Endothelial cell of umbilical vein (primary cell): ENCODE measurements around the gene POP5. TPM values are rescaled to one million over a fixed set of nuclear protein-coding genes. Genes with fewer than 3 reads are reported as not detected.

Experiments
- polyA plus RNA-seq, 4 experiments: library from polyadenylated mRNA; depleted of rRNA in 3 of 4; stranded (reverse) in 3 of 4; unstranded in 1 of 4; fragments of >200 nt; gene quantifications; 2 replicates each; pipeline versions ENCODE4 v1.2.1 to v1.2.3, GENCODE V29; 2011 to 2012; ENCODE audit warnings: missing spikeins in 1 of 4
- total RNA-seq: library from RNA; stranded (reverse); gene quantifications from 2 replicates; pipeline ENCODE4 v1.2.3, GENCODE V29; 2021

Gene POP5
- total and polyA plus RNA-seq, 2 donors (not counting 3 experiments of a cell fraction or from before 2014, with no cell fraction given) = 25.7 to 60.2 TPM

Other genes starting within 250 kb of the POP5 start
- gene MSI1, start 212.2 kb downstream of the POP5 start, total RNA-seq = 0.12 TPM in 1 of 2 replicates, not detected in the other
- 0.01 TPM in 1 of 2 replicates, not detected in the other for gene MSI1, start 212.2 kb downstream of the POP5 start, polyA plus RNA-seq
- gene COX6A1, start 143.3 kb downstream of the POP5 start, total RNA-seq = 299 and 302 TPM in 2 replicates
- 1,327 and 1,773 TPM in 2 replicates for gene COX6A1, start 143.3 kb downstream of the POP5 start, polyA plus RNA-seq
- 46.0 and 48.1 TPM in 2 replicates for gene TRIAP1, start 135.0 kb downstream of the POP5 start, total RNA-seq
- gene TRIAP1, start 135.0 kb downstream of the POP5 start, polyA plus RNA-seq = 18.0 and 26.1 TPM in 2 replicates
- 28.8 and 33.1 TPM in 2 replicates for gene GATC, start 135.0 kb downstream of the POP5 start, total RNA-seq
- 11.8 and 13.0 TPM in 2 replicates for gene GATC, start 135.0 kb downstream of the POP5 start, polyA plus RNA-seq
- 226 and 238 TPM in 2 replicates for gene SRSF9, start 111.7 kb downstream of the POP5 start, total RNA-seq
- 97.7 and 153 TPM in 2 replicates for gene SRSF9, start 111.7 kb downstream of the POP5 start, polyA plus RNA-seq
- 469 TPM in 2 replicates for gene DYNLL1, start 85.3 kb downstream of the POP5 start, total RNA-seq
- gene DYNLL1, start 85.3 kb downstream of the POP5 start, polyA plus RNA-seq = 538 and 600 TPM in 2 replicates
- gene COQ5, start 52.2 kb downstream of the POP5 start, total RNA-seq = 19.7 and 27.2 TPM in 2 replicates
- 18.4 and 23.7 TPM in 2 replicates for gene COQ5, start 52.2 kb downstream of the POP5 start, polyA plus RNA-seq
- 192 and 236 TPM in 2 replicates for gene RNF10, start 47.0 kb downstream of the POP5 start, total RNA-seq
- gene RNF10, start 47.0 kb downstream of the POP5 start, polyA plus RNA-seq = 92.1 and 120 TPM in 2 replicates
- gene CABP1, start 59.2 kb upstream of the POP5 start, total RNA-seq = 0.31 and 0.32 TPM in 2 replicates
- gene CABP1, start 59.2 kb upstream of the POP5 start, polyA plus RNA-seq = 0.07 TPM in 1 of 2 replicates, not detected in the other
- gene MLEC, start 105.7 kb upstream of the POP5 start, total RNA-seq = 132 and 144 TPM in 2 replicates
- gene MLEC, start 105.7 kb upstream of the POP5 start, polyA plus RNA-seq = 18.6 and 28.4 TPM in 2 replicates
- 26.8 and 33.7 TPM in 2 replicates for gene UNC119B, start 129.1 kb upstream of the POP5 start, total RNA-seq
- gene UNC119B, start 129.1 kb upstream of the POP5 start, polyA plus RNA-seq = 22.6 and 23.1 TPM in 2 replicates
- 8.2 and 9.5 TPM in 2 replicates for gene ACADS, start 144.4 kb upstream of the POP5 start, total RNA-seq
- 8.9 and 10.4 TPM in 2 replicates for gene ACADS, start 144.4 kb upstream of the POP5 start, polyA plus RNA-seq